Measurements from ENCODE around the gene TNRC6A. TPM values are rescaled to one million over a fixed set of nuclear protein-coding genes. Genes with fewer than 3 reads are reported as not detected.
"Not testable (repeated sequence)": the region's sequence is repeated elsewhere in the genome, so short reads cannot be mapped to it uniquely, and the experiment has no call there.

TNRC6A gene
- total RNA-seq, 1 donor from 2014 or later, result 47.3 TPM

DNA sequence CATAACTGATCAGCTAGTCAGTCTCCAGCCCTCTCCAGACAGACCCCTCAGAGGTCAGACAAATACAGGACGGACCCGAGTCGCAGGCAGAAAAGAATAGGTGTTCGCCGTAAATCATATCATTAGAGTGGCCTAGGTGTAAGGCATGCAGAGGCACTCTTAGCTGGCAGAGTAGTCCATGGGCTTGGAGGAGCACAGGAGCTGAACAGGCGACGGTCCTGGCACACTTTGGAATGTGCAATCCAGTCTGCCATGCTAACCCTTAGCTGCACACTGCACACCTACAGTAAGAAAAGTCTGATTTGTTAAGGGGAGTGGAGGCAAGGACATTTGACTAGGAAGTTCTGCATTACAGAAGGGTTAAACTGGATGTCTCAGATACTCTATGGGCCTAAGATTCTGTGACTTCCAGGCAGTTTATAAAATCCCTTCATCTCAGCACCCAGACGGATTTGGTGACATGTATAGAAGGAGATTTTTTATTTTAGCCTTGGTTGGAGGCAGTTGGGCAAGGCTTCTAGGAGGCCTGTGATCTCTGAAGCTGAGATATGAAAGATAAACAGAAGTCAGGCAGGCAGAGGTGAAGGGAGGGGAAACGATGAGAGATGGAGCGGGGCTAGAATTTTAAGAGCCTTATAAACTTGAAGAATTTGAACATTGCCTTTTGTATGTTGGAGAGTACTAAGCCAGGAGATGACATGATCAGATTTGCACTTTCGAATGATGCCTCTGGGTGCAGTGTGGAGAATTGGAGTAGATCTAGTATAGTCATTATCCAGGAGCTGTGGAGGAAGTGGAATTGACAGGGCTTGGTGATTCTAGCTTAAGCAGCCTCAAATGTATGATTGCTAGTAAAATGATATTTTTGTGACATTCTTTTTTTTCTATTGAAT lies 81.7 kb downstream of the TNRC6A start:
- no peaks in the 10 kb centered on the region for H3K9me3 Mint-ChIP-seq
- H3K4me3 Mint-ChIP-seq (ENCODE audit: low read depth), result no peak overlapping the region
- H3K27ac Mint-ChIP-seq, result no peak overlapping the region
- no peaks in the 10 kb centered on the region for H3K4me1 Mint-ChIP-seq (ENCODE audit: low read depth)
- intact Hi-C loops (cut with micrococcal nuclease), result no loop called here
- H3K27me3 Mint-ChIP-seq (ENCODE audit: low read depth), result no peaks in the 10 kb centered on the region
- DNase-seq (ENCODE audit: low spot score), result no peak
- H3K36me3 Mint-ChIP-seq (ENCODE audit: low read depth), result peaks cover 69% of the 10 kb centered on the region

- DNase-seq (ENCODE audit: low spot score); H3K9me3 Mint-ChIP-seq; H3K27ac Mint-ChIP-seq; H3K4me3 Mint-ChIP-seq (ENCODE audit: low read depth); H3K4me1 Mint-ChIP-seq (ENCODE audit: low read depth); H3K27me3 Mint-ChIP-seq (ENCODE audit: low read depth); intact Hi-C loops (cut with micrococcal nuclease): not testable (repeated sequence)
- H3K36me3 Mint-ChIP-seq (ENCODE audit: low read depth), result peaks cover 61% of the 10 kb centered on the region
Measured at GRCh38 chr16:24812813-24813212, 83.4 kb downstream of the TNRC6A start.

GRCh38 chr16:24815021-24815420 lies 85.6 kb downstream of the TNRC6A start:
- Mint-ChIP-seq H3K9me3 (no peaks in the 10 kb centered on the region), H3K27ac (no peak overlapping the region), H3K4me3 (ENCODE audit: low read depth) (no peak overlapping the region), H3K36me3 (ENCODE audit: low read depth) (peaks cover 69% of the 10 kb centered on the region), H3K4me1 (ENCODE audit: low read depth) (no peaks in the 10 kb centered on the region), H3K27me3 (ENCODE audit: low read depth) (no peaks in the 10 kb centered on the region)
- no peak for DNase-seq (ENCODE audit: low spot score)
- intact Hi-C loops (cut with micrococcal nuclease), result no loop called here

- no peaks in the 10 kb centered on the region for H3K9me3 Mint-ChIP-seq
Measured at GRCh38 chr16:24816688-24817087, 87.2 kb downstream of the TNRC6A start.

DNA sequence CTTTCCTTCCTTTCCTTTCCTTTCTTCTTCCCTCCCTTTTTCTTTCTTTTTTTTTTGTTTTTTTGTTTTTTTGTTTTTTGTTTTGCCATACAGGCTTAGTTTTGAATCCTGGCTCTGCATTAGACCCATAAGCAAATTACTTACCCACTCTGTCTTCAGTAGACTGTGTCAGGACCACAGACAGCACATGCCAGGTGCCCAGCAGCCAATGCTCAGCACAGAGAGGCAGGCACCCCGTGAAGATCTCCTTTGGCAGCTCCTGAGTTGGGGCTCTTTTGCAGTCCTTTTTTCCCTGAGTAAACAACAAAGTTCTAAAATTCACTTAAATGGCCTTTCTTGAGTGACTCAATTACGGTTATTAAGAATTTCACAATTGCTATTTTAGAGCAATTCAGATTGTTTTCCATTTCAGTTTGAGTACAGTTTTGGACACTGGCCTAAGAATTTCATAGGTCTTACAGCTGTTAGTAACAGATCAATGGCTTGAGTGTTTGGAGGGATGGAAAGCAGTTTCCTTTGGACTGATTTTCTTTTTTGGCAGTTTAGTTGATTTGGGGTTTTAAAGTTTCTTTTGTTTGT lies 90.1 kb downstream of the TNRC6A start:
- Mint-ChIP-seq H3K9me3 (no peaks in the 10 kb centered on the region), H3K27ac (no peak overlapping the region), H3K4me3 (ENCODE audit: low read depth) (no peak overlapping the region), H3K36me3 (ENCODE audit: low read depth) (peaks cover 75% of the 10 kb centered on the region), H3K4me1 (ENCODE audit: low read depth) (no peaks in the 10 kb centered on the region), H3K27me3 (ENCODE audit: low read depth) (no peaks in the 10 kb centered on the region)
- no peak for DNase-seq (ENCODE audit: low spot score)
- intact Hi-C loops (cut with micrococcal nuclease), result no loop called here

More at GRCh38 chr16:24816688-24817087, 87.2 kb downstream of the TNRC6A start:
- Mint-ChIP-seq H3K27ac (no peak overlapping the region), H3K27me3 (ENCODE audit: low read depth) (no peaks in the 10 kb centered on the region), H3K4me1 (ENCODE audit: low read depth) (no peaks in the 10 kb centered on the region), H3K4me3 (ENCODE audit: low read depth) (no peak overlapping the region), H3K36me3 (ENCODE audit: low read depth) (peaks cover 70% of the 10 kb centered on the region)
- intact Hi-C loops (cut with micrococcal nuclease), result no loop called here
- no peak for DNase-seq (ENCODE audit: low spot score)

- Mint-ChIP-seq H3K36me3 (ENCODE audit: low read depth) (peaks cover 66% of the 10 kb centered on the region), H3K27ac (no peak overlapping the region), H3K27me3 (ENCODE audit: low read depth) (no peaks in the 10 kb centered on the region), H3K4me3 (ENCODE audit: low read depth) (no peak overlapping the region), H3K4me1 (ENCODE audit: low read depth) (no peaks in the 10 kb centered on the region), H3K9me3 (no peaks in the 10 kb centered on the region)
- DNase-seq (ENCODE audit: low spot score), result no peak
- intact Hi-C loops (cut with micrococcal nuclease), result no loop called here
Measured at GRCh38 chr16:24820522-24820921, 91.1 kb downstream of the TNRC6A start.

GRCh38 chr16:24821129-24821528 lies 91.7 kb downstream of the TNRC6A start:
- Mint-ChIP-seq H3K4me1 (ENCODE audit: low read depth) (no peaks in the 10 kb centered on the region), H3K27me3 (ENCODE audit: low read depth) (no peaks in the 10 kb centered on the region), H3K4me3 (ENCODE audit: low read depth) (no peak overlapping the region), H3K36me3 (ENCODE audit: low read depth) (peaks cover 69% of the 10 kb centered on the region), H3K27ac (no peak overlapping the region), H3K9me3 (no peaks in the 10 kb centered on the region)
- intact Hi-C loops (cut with micrococcal nuclease), result no loop called here
- no peak for DNase-seq (ENCODE audit: low spot score)

DNA sequence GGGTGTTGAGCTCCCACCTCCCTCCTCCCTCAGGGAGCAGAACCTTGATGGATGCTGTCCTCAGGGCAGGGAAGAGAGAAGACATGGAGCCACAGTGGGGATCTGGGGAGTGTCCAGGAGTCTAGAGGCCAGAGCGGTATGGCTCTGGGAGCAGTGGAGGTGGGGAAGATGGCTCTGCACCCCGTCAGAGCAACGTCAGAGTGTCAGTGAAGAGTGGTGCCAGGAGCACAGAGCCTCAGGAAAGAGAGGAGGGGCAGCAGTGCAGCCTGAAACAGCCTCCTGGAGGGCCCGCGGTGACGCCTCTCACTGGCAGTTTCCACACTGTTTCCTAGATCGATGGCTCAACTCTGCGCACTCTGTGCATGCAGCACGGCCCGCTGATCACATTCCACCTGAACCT lies 93.1 kb downstream of the TNRC6A start:
- H3K27me3 Mint-ChIP-seq (ENCODE audit: low read depth), result no peaks in the 10 kb centered on the region
- no peak overlapping the region for H3K27ac Mint-ChIP-seq
- H3K4me3 Mint-ChIP-seq (ENCODE audit: low read depth), result no peak overlapping the region
- H3K9me3 Mint-ChIP-seq, result no peaks in the 10 kb centered on the region
- intact Hi-C loops (cut with micrococcal nuclease), result no loop called here
- H3K4me1 Mint-ChIP-seq (ENCODE audit: low read depth), result no peaks in the 10 kb centered on the region
- no peak for DNase-seq (ENCODE audit: low spot score)
- peaks cover 68% of the 10 kb centered on the region for H3K36me3 Mint-ChIP-seq (ENCODE audit: low read depth)

DNA sequence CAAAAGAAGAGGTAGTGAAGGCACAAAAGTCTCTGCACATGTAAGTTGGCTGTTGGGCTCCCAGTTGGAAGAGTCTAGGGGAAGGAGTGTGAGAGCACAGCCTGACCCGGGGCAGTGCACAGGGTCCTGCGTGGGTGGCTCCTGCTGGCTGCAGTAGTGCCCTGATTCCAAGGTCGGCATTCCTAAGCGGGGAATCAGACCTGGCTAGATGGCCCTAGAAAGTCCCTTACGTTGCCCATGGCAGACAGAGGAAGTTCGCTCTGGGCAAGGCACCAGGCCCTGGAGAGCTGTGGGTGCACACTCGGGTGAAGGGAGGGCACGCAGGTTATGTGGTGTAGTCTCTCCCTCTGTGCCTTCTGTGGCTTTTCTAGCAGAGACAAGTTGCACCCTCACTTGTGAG lies 93.5 kb downstream of the TNRC6A start:
- Mint-ChIP-seq H3K27me3 (ENCODE audit: low read depth) (no peaks in the 10 kb centered on the region), H3K4me3 (ENCODE audit: low read depth) (no peak overlapping the region), H3K9me3 (no peaks in the 10 kb centered on the region), H3K27ac (no peak overlapping the region), H3K36me3 (ENCODE audit: low read depth) (peaks cover 64% of the 10 kb centered on the region), H3K4me1 (ENCODE audit: low read depth) (no peaks in the 10 kb centered on the region)
- intact Hi-C loops (cut with micrococcal nuclease), result no loop called here
- DNase-seq (ENCODE audit: low spot score), result no peak

- H3K4me3 Mint-ChIP-seq (ENCODE audit: low read depth), result no peak overlapping the region
- peaks cover 42% of the 10 kb centered on the region for H3K36me3 Mint-ChIP-seq (ENCODE audit: low read depth)
- H3K27ac Mint-ChIP-seq, result no peak overlapping the region
- no peaks in the 10 kb centered on the region for H3K27me3 Mint-ChIP-seq (ENCODE audit: low read depth)
- no peak for DNase-seq (ENCODE audit: low spot score)
- no peaks in the 10 kb centered on the region for H3K4me1 Mint-ChIP-seq (ENCODE audit: low read depth)
- intact Hi-C loops (cut with micrococcal nuclease), result no loop called here
- no peaks in the 10 kb centered on the region for H3K9me3 Mint-ChIP-seq
Measured at GRCh38 chr16:24825696-24826095, 96.2 kb downstream of the TNRC6A start.

DNA sequence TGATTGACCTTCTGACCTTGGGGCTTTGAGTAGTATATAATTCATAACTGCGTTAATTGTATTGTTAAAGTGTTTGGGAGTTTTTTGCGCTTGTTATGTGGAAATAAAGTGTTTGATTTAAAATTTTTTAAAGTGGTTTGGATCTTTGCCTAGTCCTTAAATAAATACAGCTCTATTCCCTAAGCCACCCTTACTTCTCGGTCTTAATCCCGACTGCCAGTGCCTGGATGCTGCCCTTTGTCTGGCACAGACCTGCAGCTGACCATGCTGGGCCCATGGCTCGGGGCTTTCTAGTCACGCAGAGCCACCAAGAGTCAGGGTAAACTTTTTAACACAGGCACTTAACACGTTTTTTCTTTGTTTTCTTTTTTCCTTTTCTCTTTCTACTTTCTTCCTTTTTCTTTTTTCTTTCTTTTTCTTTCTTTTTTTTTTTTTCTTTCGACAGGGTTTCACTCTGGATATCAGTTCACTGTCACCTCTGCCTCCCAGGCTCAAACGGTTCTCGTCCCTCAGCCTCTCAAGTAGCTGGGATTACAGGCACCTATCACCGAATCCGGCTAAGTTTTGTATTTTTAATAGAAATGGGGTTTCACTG lies 96.7 kb downstream of the TNRC6A start:
- peaks cover 37% of the 10 kb centered on the region for H3K36me3 Mint-ChIP-seq (ENCODE audit: low read depth)
- no peak overlapping the region for H3K4me3 Mint-ChIP-seq (ENCODE audit: low read depth)
- DNase-seq (ENCODE audit: low spot score), result no peak
- intact Hi-C loops (cut with micrococcal nuclease), result no loop called here
- H3K27me3 Mint-ChIP-seq (ENCODE audit: low read depth), result no peaks in the 10 kb centered on the region
- no peaks in the 10 kb centered on the region for H3K9me3 Mint-ChIP-seq
- no peaks in the 10 kb centered on the region for H3K4me1 Mint-ChIP-seq (ENCODE audit: low read depth)
- H3K27ac Mint-ChIP-seq, result no peak overlapping the region

DNA sequence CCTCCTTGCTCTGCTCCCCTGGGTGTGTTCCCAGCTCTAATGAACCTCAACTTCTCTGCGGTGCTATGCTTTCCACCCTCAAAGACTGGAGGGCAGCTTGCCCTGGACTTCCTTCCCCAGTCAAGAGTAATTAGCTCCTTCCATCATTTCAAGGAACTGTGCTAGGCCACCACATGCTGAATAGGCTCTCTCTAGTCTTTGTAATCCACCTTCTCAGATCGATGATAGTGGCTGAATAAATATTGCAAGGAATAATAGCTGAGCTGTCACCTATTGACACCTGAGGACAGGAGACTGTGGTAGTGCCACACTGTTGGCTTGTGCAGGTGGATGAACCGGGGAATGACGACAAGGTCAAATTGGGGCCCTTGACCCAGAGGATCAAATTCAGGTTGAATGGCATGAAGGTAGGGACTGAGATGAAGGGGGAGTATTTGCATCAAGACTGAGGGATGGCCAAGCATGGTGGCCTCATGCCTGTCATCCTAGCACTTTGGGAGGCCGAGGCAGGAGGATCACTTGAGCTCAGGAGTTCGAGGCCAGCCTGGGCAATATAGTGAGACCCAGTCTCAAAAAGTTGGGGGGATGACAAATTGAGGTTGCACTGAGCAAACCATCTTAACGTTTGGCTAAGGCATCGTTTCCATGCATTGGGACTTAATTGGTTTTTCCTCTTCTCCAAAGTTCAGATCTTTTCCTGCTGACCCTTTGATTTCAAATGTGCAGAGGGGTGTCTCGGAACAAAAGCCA lies 97.5 kb downstream of the TNRC6A start:
- H3K9me3 Mint-ChIP-seq, result no peaks in the 10 kb centered on the region
- no peak for DNase-seq (ENCODE audit: low spot score)
- H3K27ac Mint-ChIP-seq, result no peak overlapping the region
- H3K4me3 Mint-ChIP-seq (ENCODE audit: low read depth), result no peak overlapping the region
- no peaks in the 10 kb centered on the region for H3K4me1 Mint-ChIP-seq (ENCODE audit: low read depth)
- intact Hi-C loops (cut with micrococcal nuclease), result no loop called here
- H3K27me3 Mint-ChIP-seq (ENCODE audit: low read depth), result no peaks in the 10 kb centered on the region
- H3K36me3 Mint-ChIP-seq (ENCODE audit: low read depth), result peaks cover 29% of the 10 kb centered on the region

Measured in activated T-helper 2 cell treated with anti-CD3 and anti-CD28 coated beads, Interferon-gamma antibody, Interleukin-2, Interleukin-4, amounts not matched to agents 10 μg/mL and 5 μg/mL and 100 μg/mL, durations not matched to agents 14 hours and 24 hours and 36 hours (primary cell).